GM20431 (cell line): ENCODE results near the gene NECAB2.

ENCODE experiments used
- in situ Hi-C: fragments of 300-500 bp; cut with MseI, MboI; formaldehyde crosslinking; loops from one replicate; pipeline ENCODE4 v1.15.0; 2020; ENCODE audit warnings: low sequenced_read_pairs; ENCODE audit not compliant: unreplicated experiment

The NECAB2 gene

GRCh38 chr16:83948914-83949723 is 18.9 kb upstream of the NECAB2 start:
- in situ Hi-C loops, result no loop called here

- in situ Hi-C loops, result loop anchor here (25.0 kb wide), 1 partner anchor 238 kb away; the partner anchor contains the start of genes ADAD2 and TAF1C
Observed at GRCh38 chr16:83949724-83950001, 18.4 kb upstream of the NECAB2 start.

GRCh38 chr16:83950862-83951399 is 17.1 kb upstream of the NECAB2 start:
- in situ Hi-C loops, result loop anchor here (25.0 kb wide), 1 partner anchor 236 kb away; the partner anchor contains the start of genes ADAD2 and TAF1C

- in situ Hi-C loops, result loop anchor here (25.0 kb wide), 1 partner anchor 236 kb away; the partner anchor contains the start of genes ADAD2 and TAF1C
Observed at GRCh38 chr16:83951544-83951943, 16.5 kb upstream of the NECAB2 start.

GRCh38 chr16:83952587-83952939 is 15.5 kb upstream of the NECAB2 start:
- in situ Hi-C loops, result loop anchor here (25.0 kb wide), 1 partner anchor 235 kb away; the partner anchor contains the start of genes ADAD2 and TAF1C

- in situ Hi-C loops, result loop anchor here (25.0 kb wide), 1 partner anchor 234 kb away; the partner anchor contains the start of genes ADAD2 and TAF1C
Observed at GRCh38 chr16:83952940-83953795, 14.9 kb upstream of the NECAB2 start, which contains the start of gene OSGIN1. TSS of gene OSGIN1 (plus strand) at chr16:83953240. CDS start at chr16:83957672, 4,432 bp downstream.

GRCh38 chr16:83953796-83954576 is 14.1 kb upstream of the NECAB2 start:
- in situ Hi-C loops, result loop anchor here (25.0 kb wide), 1 partner anchor 233 kb away; the partner anchor contains the start of genes ADAD2 and TAF1C

GRCh38 chr16:83954577-83955016 is 13.4 kb upstream of the NECAB2 start:
- in situ Hi-C loops, result loop anchor here (25.0 kb wide), 1 partner anchor 233 kb away; the partner anchor contains the start of genes ADAD2 and TAF1C

- in situ Hi-C loops, result loop anchor here (25.0 kb wide), 1 partner anchor 232 kb away; the partner anchor contains the start of genes ADAD2 and TAF1C
Observed at GRCh38 chr16:83955218-83956130, 12.6 kb upstream of the NECAB2 start.

- in situ Hi-C loops, result loop anchor here (25.0 kb wide), 1 partner anchor 231 kb away; the partner anchor contains the start of genes ADAD2 and TAF1C
Observed at GRCh38 chr16:83956336-83957289, 11.4 kb upstream of the NECAB2 start.

- in situ Hi-C loops, result loop anchor here (25.0 kb wide), 1 partner anchor 230 kb away; the partner anchor contains the start of genes ADAD2 and TAF1C
Observed at GRCh38 chr16:83957296-83957855, 10.7 kb upstream of the NECAB2 start.

GRCh38 chr16:83958137-83958845 is 9.8 kb upstream of the NECAB2 start:
- in situ Hi-C loops, result loop anchor here (25.0 kb wide), 1 partner anchor 229 kb away; the partner anchor contains the start of genes ADAD2 and TAF1C

- in situ Hi-C loops, result loop anchor here (25.0 kb wide), 1 partner anchor 228 kb away; the partner anchor contains the start of genes ADAD2 and TAF1C
Observed at GRCh38 chr16:83958846-83959565, 9.0 kb upstream of the NECAB2 start.

- in situ Hi-C loops, result loop anchor here (25.0 kb wide), 1 partner anchor 227 kb away; the partner anchor contains the start of genes ADAD2 and TAF1C
Observed at GRCh38 chr16:83959656-83960434, 8.2 kb upstream of the NECAB2 start.
